SK-MEL-5 (cell line): Measurements from ENCODE around the gene MEIG1. TPM values are rescaled to one million over a fixed set of nuclear protein-coding genes. Genes with fewer than 3 reads are reported as not detected.
"Not testable (repeated sequence)": the region's sequence is repeated elsewhere in the genome, so short reads cannot be mapped to it uniquely, and the experiment has no call there.

Experiments used
- DNase-seq: peaks from one replicate; pipeline ENCODE4 v3.0.0-alpha.2; 2016; ENCODE audit warnings: low read depth, low spot score
- in situ Hi-C: cut with HindIII; loops from 2 replicates; pipeline ENCODE4 v1.10.0; 2016; ENCODE audit warnings: low sequenced_read_pairs, high pct_unique_total_duplicates, low pct_unique_long_range_greater_than_20kb
- polyA plus RNA-seq, 2 experiments: library from polyadenylated mRNA; depleted of rRNA; stranded (reverse); fragments of >200 nt; gene quantifications; 2 replicates each; pipeline ENCODE4 v1.2.3, GENCODE V29; 2015
- total RNA-seq: library from RNA; depleted of rRNA; stranded (reverse); fragments of >200 nt; shearing (Covaris generic); gene quantifications from 2 replicates; pipeline ENCODE4 v1.2.3, GENCODE V29; 2014; rRNA removed

Gene MEIG1, protein sequence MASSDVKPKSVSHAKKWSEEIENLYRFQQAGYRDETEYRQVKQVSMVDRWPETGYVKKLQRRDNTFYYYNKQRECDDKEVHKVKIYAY
- not detected in 2 replicates for total RNA-seq
- polyA plus RNA-seq (2015; cell fraction: cytosol; rRNA removed) = not detected in 2 replicates
- not detected in 2 replicates for polyA plus RNA-seq (2015; cell fraction: nucleus; rRNA removed)

DNA sequence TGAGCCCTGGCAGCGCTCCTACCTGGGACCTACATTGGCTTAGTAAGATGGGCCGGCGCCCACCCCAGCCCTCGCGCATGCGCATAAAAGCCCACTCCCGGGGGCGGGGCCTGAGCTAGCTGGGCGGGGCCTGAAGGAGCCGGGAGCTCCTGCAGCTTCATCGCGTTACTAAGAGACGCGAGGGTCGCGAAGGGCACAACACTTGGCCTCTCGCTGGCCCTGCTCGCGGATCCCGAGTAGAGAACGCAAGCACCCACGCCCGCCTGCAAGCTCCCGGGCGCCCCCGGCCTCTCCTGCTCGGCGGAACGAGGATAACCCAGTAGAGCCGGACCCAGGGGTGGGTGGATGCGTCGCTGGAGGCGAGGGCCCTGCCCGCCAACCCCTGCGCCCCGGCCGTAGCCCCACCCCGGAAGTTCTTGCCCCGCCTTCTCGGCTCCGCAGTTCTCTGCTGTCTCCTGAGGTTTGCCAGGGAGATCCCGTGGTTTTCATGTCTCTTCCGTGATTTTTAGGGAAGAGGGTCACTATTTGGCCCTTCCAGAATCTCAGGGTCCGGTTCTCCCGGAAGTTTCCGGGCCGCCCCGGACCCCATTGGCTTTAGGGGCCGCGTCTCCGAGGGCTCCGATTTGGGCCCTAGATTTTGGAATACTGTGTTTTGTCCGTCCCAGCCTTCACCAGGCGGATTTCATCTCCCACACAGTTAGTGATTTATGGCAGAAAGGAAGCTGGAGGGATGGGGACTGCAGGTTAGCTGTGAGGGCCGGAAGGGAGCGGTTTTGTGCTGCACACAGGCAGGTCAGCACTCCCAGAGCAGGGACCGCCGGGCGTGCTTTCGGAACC, at the start of gene MEIG1:
TSS of gene MEIG1 (plus strand) at position 168 of the 837 bp plus-strand sequence. CDS start 7,081 bp downstream, outside the sequence.
- peak; percentile 92 for DNase-seq
- in situ Hi-C loops = no loop called here

DNA sequence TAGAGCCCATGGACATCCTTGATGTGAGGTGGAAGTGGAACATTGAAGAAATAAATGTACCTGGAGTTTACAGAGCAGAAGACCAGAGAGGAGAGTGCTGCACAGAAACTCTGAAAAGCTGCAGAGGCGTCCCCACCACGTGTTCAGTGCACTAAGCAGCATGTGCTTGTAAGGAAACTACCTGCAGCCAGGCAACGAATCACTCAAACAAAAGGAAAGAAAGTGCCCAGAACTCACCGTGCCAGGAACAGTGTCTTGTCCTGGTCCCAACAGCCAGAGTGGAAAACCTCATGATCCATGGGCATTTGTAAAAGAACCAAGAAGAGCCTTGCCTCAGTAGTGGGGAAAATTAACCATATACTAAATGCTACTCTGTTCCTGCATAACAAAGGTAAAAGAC, 48.2 kb upstream of the MEIG1 start:
- DNase-seq = no peak
- in situ Hi-C loops = no loop called here

DNA sequence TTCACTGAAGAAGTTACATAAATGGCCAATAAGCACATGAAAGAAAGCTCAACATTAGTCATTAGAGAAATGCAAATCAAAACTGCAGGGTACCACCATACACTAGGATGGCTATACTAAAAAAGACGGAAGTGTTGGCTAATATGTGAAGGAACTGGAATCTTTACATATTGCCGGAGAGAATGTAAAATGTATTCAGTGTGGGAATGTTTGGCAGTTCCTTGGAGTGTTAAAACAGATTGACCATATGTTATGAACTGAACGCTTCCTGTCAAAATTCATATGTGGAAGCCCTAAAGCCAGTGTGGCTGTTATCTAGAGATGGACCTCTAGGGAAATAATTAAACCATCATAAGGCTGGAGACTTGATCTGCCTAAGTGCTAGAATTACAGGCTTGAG, 47.4 kb upstream of the MEIG1 start:
- no peak for DNase-seq
- in situ Hi-C loops = no loop called here

DNA sequence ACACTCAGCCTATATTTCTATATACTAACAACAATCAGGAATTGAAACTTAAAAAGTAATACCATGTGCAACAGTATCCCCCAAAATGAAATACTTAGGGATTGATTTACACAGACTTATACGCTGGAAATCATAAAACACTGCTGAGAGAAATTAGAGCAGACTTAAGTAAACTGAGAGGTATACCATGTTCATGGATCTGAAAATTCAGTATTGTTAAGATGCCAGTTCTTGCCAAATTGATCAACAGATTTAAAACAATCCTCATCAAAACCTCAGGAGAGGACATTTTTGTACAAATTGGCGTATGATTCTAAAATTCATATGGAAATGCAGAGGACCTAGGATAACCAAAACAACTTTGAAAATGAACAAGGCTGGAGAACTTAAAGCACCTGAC, 42.6 kb upstream of the MEIG1 start:
- no peak for DNase-seq
- in situ Hi-C loops = no loop called here

DNA sequence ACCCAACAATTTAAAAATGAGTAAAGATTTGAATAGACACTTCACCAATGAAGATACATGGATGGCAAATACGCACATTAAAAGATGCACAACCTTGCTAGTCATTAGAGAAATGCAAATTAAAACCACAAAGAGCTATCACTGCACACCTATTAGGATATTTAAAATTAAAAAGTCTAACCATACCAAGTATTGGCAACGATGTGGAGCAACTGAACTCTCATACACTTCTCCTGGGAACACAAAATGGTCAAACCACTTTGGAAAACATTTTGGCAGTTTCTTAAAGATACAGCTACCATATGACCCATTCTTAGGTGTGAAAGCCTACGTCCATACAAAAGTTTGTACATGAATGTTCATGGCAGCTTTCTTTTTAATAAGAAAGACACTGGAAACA, 41.4 kb upstream of the MEIG1 start:
- in situ Hi-C loops = no loop called here
- no peak for DNase-seq

DNA sequence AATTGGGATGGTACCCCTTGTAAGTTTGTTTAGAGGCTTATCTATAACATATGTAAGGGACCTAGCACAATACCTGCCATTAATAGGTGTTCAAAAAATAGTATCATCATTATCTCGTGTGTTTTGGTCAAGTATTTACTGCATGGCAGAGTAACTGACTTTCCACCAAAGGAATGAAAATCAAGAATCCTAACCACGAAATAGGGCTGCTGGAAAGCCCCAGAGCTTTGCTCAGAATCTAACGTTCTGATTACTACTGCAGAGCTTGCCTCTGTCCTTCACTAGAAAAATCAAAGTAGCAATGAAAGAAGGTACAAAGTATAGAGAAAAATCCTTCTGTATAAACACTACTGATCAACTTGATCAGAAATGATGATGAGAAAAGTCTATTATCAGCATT, 40.2 kb upstream of the MEIG1 start:
- in situ Hi-C loops = no loop called here
- DNase-seq = no peak

DNA sequence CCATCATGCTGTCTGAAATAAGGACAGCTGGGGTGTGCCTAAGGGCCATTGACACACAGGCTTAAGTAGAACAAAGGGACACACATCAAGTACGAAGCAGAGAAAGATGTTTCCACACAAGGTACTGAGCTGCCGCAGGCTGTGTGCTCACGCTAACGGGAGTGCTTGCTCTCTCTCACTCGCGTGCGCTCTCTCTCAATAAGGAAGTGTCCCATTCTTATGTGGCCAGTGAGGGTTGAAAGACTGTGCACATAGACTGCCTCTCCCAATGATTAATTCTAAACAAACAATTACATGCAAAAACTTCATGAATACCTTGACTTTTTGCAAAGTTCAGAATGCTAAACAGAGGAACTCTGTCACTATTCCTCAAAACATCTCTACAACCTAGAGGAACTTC, 35.2 kb upstream of the MEIG1 start:
- in situ Hi-C loops = no loop called here
- no peak for DNase-seq

DNA sequence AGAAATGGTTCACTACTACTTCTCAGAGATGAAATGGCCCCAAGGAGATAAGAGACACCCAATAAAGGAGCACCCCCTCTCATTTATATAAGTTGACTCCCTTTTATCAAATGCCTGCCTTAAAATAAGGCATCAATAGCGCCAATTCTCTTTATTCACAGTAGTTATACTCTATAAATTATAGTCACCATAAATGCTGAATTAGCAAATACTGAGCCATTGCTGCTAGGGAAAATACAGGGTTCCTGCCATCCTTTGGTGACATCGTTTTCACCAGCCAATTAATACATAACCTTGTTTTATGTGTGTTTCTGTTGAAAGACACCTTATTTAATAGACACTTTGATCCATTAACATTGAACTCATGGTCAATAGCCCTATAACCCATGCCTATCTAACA, 33.9 kb upstream of the MEIG1 start:
- in situ Hi-C loops = no loop called here

DNA sequence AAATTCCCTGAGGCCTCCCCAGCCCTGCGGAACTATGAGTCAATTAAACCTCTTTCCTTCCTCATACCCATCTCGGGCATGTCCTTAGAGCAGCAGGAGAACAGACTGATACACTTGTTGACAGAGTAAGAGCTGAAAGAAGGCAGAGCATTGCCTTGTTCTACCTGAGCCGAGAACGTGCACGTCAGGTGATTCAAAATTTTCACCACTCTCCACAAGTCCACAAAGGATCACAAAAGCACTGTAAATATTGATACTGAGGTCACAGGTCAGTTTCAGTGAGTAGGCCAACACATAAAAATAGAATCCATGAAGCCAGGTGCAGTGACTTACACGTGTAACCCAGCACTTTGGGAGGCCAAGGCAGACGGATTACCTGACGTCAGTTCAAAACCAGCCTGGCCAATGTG, 33.1 kb upstream of the MEIG1 start:
- DNase-seq = no peak
- in situ Hi-C loops = no loop called here

More for the DNA sequence above, 33.9 kb upstream of the MEIG1 start:
- no peak for DNase-seq

DNA sequence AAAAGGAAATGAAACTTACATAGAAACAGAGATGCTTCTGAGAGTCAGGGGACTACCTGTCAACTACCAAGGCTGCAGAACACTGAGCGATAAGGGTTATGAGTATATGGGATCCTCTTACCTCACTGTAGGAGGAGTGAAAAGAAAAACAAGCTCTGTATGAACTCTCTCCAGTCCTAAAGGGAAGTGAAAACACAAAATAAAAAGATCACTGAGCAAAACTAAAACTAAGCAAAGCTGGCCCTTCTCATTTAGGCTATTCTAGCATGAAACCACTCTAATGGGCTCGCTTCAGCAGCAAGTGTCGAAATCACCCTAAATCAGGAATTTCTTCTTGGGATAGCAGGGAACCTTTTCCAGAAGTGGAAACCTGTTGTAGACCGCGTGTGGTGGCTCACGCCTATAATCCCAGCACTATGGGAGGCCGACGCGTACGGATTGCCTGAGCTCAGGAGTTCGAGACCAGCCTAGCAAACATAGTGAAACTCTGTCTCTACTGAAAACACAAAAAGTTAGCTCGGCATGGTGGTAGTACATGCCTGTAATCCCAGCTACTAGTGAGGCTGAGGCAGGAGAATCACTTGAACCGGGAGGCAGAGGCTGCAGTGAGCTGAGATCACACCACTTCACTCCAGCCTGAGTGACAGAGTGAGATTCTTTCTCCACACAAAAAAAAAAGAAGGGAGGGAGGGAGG, 32.3 kb upstream of the MEIG1 start:
- in situ Hi-C loops = no loop called here
- DNase-seq = no peak

DNA sequence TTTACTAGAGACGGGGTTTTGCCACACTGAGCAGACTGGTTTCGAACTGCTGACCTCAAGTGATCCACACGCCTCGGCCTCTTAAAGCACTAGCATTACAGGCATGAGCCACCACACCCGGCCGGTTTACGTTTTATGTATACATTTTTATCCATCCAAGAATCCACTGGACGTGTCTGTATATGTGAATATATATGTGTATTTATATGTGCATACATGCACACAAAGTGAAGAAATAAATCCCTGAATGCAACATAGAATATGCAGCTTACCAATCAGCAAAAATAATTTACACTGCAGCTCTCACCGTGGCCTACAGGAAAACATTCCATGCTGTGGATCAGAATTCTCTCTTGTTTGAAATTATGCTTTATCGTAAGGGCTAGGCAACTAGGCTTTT, 28.6 kb upstream of the MEIG1 start:
- DNase-seq = no peak

DNA sequence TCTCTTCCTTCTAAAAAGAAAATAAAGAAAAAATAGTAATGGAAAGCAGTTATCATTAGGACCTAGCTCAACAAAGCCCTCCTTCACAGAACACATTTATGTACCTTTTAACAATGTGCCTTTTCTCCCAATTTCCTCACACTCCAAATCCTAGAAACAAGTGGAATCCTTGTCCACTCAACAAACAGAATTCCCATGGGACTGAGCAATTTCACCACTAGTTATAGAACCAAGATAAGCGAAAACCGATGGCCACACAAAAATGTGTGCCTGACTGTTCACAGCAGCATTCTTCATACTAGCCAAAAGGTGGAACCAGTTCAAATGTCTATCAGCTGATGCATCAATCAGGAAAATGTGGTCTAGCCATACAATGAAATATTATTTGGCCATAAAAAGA, 22.6 kb upstream of the MEIG1 start:
- DNase-seq = peak; percentile 99
- in situ Hi-C loops = no loop called here

More for the DNA sequence above, 28.6 kb upstream of the MEIG1 start:
- in situ Hi-C loops = no loop called here

DNA sequence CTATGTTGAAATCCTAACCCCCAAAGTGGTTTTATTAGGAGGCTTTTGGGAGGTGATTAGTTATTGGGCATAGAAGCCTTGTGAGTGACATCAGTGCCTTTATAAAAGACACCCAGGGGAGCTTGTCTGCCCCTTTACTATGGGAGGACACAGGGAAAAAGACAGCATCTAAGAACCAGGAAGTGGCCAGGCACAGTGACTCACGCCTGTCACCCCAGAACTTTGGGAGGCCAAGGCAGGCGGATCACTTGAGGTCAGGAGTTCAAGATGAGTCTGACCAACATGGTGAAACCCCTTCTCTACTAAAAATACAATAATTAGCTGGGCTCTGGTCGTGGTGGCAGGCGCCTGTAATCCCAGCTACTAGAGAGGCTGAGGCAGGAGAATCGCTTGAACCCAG, 20.2 kb upstream of the MEIG1 start:
- in situ Hi-C loops, DNase-seq: not testable (repeated sequence)

DNA sequence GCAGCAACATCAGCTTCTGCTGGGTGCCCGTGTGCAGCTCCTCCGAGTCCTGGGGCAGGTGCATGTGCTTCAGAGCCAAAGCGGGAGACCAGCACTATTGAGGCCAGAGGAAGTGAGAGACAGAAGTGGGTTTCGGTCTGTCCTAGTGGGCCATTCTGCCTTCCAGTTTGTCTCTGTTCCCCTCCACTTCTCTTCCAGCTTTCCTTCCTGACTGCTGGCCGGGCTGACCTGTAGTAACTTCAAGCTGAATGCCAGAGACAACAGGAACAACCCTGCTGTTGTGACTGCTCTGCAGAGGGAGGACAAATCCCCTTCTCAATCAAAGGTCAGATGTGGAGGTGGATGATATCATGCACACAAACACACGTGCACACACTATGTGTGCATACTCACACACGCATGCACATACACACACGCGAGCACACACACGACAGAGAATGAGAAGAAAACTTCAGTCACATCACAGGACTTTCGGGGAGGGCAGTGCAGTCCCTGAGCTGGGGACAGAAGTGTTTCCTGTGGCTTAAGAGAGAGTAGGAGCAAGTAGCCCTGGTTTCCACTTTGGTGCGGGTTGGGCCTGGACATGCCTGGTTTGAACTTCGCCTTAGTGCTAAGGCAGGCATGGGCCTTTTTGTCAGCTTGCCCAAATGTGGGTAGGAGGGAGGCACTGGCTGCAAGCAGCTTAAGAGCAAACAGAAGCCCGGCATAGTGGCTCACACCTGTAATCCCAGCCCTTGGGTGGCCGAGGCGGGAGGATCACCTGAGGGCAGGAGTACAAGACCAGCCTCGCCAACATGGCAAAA, 16.8 kb upstream of the MEIG1 start:
- DNase-seq, in situ Hi-C loops: not testable (repeated sequence)

DNA sequence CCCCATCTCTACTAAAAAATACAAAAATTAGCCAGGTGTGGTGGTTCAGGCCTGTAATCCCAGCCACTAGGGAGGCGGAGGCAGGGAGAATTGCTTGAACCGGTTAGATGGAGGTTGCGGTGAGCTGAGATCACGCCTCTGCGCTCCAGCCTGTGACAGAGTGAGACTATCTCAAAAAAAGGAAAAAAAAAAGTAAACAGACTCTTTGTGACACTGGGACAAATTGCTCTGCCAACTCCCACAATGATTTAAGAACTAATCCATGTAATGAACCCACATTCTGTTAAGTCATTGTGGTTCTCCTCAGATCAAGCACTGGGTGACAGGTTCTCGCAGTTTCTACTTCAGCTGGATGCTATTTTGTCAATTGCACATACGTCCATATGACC, 16.2 kb upstream of the MEIG1 start:
- in situ Hi-C loops, DNase-seq: not testable (repeated sequence)

DNA sequence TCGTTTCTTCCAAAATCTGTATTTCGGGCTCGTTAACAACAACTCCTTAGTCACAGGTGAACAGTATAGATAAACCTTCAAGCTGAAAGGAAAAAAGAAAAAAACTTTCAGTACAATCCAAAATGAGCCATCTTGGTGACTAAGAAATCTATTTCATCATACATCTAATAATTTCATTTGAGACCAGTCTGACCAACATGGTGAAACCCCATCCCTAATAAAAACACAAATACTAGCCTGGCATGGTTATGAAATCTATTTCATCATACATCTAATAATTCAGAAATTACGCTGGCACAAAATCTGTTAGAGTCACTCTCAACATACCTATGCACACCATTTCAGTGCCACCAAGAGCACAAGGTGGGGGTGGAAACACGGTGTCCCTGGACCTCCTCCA, 14.1 kb upstream of the MEIG1 start:
- in situ Hi-C loops = no loop called here
- no peak for DNase-seq

DNA sequence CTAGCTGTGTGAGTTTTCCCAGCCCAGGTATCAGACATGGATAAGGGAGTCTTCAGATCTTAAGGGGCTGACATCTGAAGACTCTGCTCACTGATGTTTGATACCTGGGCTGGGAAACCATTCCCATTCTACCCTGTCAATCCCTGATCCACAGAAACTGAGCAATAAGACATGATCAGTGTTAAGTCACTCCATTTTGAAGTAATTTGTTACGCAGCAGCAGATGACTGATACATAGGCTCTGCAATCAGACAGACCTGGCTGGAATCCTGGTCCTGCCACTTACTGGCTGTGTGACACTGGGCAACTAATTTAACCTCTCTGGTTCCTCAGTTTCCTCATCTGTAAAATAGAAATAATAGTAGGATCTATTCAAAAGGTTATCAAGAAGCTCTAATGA, 11.9 kb upstream of the MEIG1 start:
- in situ Hi-C loops = no loop called here
- no peak for DNase-seq

DNA sequence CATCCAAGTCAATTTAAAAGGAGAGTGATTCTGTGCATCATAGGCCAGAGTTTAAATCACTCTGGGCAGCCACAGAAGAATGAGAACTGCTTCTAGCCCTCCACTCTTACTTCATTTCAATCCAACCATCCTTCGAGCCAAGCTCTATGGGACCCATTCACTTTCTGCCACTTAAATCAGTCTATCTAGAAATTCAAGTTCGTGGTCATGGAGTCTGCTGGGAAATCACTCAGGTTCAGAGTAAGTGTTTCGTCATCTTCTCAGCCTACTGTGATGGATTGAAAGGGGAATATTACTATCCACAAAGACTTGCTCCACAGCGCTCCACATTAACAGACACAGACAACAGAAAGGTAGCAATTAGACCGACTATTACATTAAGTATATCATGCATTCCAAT, 9.9 kb upstream of the MEIG1 start:
- no peak for DNase-seq
- in situ Hi-C loops = no loop called here
